Parathyroid adenoma (tissue), 2 donors: ENCODE measurements around the gene PAX5.

Experiments used
- H2AFZ ChIP-seq: fragments of 300-600 bp; sonication (generic); one replicate; pipeline ENCODE4 v1.7.0; 2017; ENCODE audit warnings: antibody characterized with exemption, mild to moderate bottlenecking
- H3K27ac ChIP-seq: fragments of 300-600 bp; sonication (generic); one replicate; pipeline ENCODE4 v1.7.0; 2017
- H3K27me3 ChIP-seq: fragments of 300-600 bp; sonication (generic); one replicate; pipeline ENCODE4 v1.7.0; 2017; ENCODE audit warnings: low read length; ENCODE audit not compliant: control insufficient read depth, insufficient read depth
- H3K36me3 ChIP-seq: fragments of 300-600 bp; sonication (generic); one replicate; pipeline ENCODE4 v1.7.0; 2017; ENCODE audit warnings: low read length; ENCODE audit not compliant: control insufficient read depth, insufficient read depth
- H3K4me1 ChIP-seq: fragments of 300-600 bp; sonication (generic); one replicate; pipeline ENCODE4 v1.7.0; 2017; ENCODE audit warnings: control low read depth
- H3K4me2 ChIP-seq: fragments of 300-600 bp; sonication (generic); one replicate; pipeline ENCODE4 v1.7.0; 2017; ENCODE audit warnings: low read length
- H3K4me3 ChIP-seq: fragments of 300-600 bp; sonication (generic); one replicate; pipeline ENCODE4 v1.7.0; 2017; ENCODE audit warnings: low read depth, low read length
- H3K79me2 ChIP-seq: fragments of 300-600 bp; sonication (generic); one replicate; pipeline ENCODE4 v1.7.0; 2017; ENCODE audit warnings: control low read depth
- H3K9ac ChIP-seq: fragments of 300-600 bp; sonication (generic); one replicate; pipeline ENCODE4 v1.7.0; 2017; ENCODE audit warnings: mild to moderate bottlenecking
- H3K9me3 ChIP-seq: fragments of 300-600 bp; sonication (generic); one replicate; pipeline ENCODE4 v1.7.0; 2017; ENCODE audit warnings: low read length; ENCODE audit not compliant: control insufficient read depth
- TF ChIP-seq, protein P1 (sequence below): fragments of 300-600 bp; sonication (generic); IDR thresholded peaks from one replicate; pipeline ENCODE4 v1.7.0; 2017; ENCODE audit warnings: antibody characterized with exemption, mild to moderate bottlenecking
- donor health status: primary hyperparathyroidism.

PAX5 gene

GRCh38 chr9:37025823-37026112 is 8.3 kb downstream of the PAX5 start:
- Histone ChIP-seq H3K27ac (no peak overlapping the region), H3K9me3 (no peaks in the 10 kb centered on the region), H2AFZ (peak overlapping the region; percentile 48), H3K27me3 (peaks cover 4% of the 10 kb centered on the region), H3K4me3 (peak overlapping the region; percentile 33), H3K4me2 (peak overlapping the region; percentile 64), H3K9ac (no peak overlapping the region), H3K36me3 (no peaks in the 10 kb centered on the region), H3K79me2 (no peaks in the 10 kb centered on the region), H3K4me1 (no peaks in the 10 kb centered on the region)
- TF ChIP-seq, protein P1, sequence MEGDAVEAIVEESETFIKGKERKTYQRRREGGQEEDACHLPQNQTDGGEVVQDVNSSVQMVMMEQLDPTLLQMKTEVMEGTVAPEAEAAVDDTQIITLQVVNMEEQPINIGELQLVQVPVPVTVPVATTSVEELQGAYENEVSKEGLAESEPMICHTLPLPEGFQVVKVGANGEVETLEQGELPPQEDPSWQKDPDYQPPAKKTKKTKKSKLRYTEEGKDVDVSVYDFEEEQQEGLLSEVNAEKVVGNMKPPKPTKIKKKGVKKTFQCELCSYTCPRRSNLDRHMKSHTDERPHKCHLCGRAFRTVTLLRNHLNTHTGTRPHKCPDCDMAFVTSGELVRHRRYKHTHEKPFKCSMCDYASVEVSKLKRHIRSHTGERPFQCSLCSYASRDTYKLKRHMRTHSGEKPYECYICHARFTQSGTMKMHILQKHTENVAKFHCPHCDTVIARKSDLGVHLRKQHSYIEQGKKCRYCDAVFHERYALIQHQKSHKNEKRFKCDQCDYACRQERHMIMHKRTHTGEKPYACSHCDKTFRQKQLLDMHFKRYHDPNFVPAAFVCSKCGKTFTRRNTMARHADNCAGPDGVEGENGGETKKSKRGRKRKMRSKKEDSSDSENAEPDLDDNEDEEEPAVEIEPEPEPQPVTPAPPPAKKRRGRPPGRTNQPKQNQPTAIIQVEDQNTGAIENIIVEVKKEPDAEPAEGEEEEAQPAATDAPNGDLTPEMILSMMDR = no peak

GRCh38 chr9:37025071-37025822 is 8.8 kb downstream of the PAX5 start:
- no peaks in the 10 kb centered on the region for H3K79me2 ChIP-seq
- peak overlapping the region; percentile 33 for H3K4me3 ChIP-seq
- TF ChIP-seq, protein P1 = no peak
- H2AFZ ChIP-seq = peak overlapping the region; percentile 48
- no peak overlapping the region for H3K27ac ChIP-seq
- H3K9me3 ChIP-seq = no peaks in the 10 kb centered on the region
- no peaks in the 10 kb centered on the region for H3K4me1 ChIP-seq
- H3K36me3 ChIP-seq = no peaks in the 10 kb centered on the region
- H3K27me3 ChIP-seq = peaks cover 4% of the 10 kb centered on the region
- H3K9ac ChIP-seq = no peak overlapping the region
- H3K4me2 ChIP-seq = peak overlapping the region; percentile 64

DNA sequence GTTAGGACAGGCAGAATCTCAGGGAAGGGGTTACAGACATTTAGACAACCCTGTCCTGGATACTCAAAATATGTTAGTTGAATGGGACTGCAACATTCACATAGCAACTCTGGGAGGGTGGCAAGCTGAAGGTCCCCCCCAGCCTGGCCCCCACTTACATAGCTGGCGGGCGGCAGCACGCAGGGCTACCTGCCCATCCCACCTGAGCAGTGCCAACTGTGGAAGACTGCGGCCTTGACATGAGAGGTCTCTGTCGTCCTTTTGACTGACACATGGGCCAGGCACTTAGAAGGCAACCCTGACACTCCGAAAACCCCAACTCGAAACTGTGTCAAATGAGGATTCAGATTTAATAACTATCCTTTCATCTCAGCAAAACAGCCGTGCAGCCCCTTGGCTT is 16.5 kb downstream of the PAX5 start:
- Histone ChIP-seq H3K9me3 (no peaks in the 10 kb centered on the region), H3K4me2 (no peak overlapping the region), H2AFZ (no peak overlapping the region), H3K9ac (no peak overlapping the region), H3K36me3 (no peaks in the 10 kb centered on the region), H3K4me1 (no peaks in the 10 kb centered on the region), H3K27ac (no peak overlapping the region), H3K27me3 (no peaks in the 10 kb centered on the region), H3K79me2 (no peaks in the 10 kb centered on the region), H3K4me3 (no peak overlapping the region)
- TF ChIP-seq, protein P1 = no peak

GRCh38 chr9:37011530-37011929 is 22.5 kb downstream of the PAX5 start:
- no peak overlapping the region for H3K9ac ChIP-seq

More at GRCh38 chr9:37011530-37011929, 22.5 kb downstream of the PAX5 start:
- H3K79me2 ChIP-seq = no peaks in the 10 kb centered on the region
- H3K36me3 ChIP-seq = no peaks in the 10 kb centered on the region
- no peak overlapping the region for H3K27ac ChIP-seq
- no peak overlapping the region for H3K4me2 ChIP-seq
- TF ChIP-seq, protein P1 = no peak
- H3K4me3 ChIP-seq = no peak overlapping the region
- no peak overlapping the region for H2AFZ ChIP-seq
- no peaks in the 10 kb centered on the region for H3K4me1 ChIP-seq
- no peaks in the 10 kb centered on the region for H3K9me3 ChIP-seq
- H3K27me3 ChIP-seq = no peaks in the 10 kb centered on the region
